Stimulated activated CD8-positive, alpha-beta memory T cell treated with anti-CD3 and anti-CD28 coated beads, Interleukin-7, amount 100 ng/mL, for 4 hours (primary cell): ENCODE results near the gene ALKBH3.

Source experiments
- DNase-seq, 2 donors: peaks; one replicate each; pipeline ENCODE4 v3.0.0-alpha.2; 2020; ENCODE audit warnings: low read depth in 2 of 2

The ALKBH3 gene

DNA sequence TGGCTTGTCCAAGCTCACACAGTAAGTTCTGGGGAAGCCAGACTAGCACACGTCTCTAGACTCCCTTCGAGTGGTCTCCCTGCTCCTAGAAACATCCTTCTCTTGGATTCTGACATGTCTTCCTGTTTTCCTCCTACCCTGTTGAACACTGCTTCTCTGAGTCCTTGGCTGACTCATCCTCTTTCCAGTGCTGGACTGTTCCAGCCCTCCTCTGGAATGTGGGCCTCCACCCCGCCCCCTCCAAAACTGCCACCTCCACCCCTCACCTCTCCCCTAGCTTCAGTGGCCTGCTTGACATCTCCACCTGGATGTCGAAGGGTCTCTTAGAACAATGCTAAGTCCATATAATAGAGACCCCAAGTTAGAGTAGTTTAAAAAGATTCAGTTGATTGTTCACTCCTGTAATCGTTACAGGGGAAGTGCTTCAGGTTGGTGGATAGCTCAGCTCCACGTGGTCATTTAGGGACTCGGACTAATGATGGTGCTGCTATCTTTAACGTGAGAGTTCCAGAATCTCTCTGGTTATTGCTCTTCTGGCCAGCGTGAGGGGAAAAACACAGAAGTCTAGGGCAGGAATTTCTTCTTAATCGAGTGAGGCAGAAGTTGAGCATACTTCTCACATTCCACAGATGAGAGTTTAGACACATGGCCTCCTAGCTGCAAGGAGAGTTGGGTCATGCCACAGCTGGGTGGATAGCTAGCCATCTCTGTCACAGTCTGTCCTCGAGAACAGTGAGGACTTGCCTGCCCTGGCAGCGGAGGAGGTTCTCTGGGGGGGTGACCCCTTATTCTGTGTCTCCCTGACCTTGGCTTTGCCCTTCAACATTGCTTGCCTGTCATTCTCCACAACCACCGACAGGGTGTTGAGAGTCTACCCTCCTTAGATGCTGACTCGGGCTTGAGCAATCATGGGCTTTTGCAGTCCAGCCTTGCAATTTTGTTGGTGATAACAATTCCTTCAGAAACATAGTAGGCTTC, 57.1 kb downstream of the ALKBH3 start:
- no peak for DNase-seq

DNA sequence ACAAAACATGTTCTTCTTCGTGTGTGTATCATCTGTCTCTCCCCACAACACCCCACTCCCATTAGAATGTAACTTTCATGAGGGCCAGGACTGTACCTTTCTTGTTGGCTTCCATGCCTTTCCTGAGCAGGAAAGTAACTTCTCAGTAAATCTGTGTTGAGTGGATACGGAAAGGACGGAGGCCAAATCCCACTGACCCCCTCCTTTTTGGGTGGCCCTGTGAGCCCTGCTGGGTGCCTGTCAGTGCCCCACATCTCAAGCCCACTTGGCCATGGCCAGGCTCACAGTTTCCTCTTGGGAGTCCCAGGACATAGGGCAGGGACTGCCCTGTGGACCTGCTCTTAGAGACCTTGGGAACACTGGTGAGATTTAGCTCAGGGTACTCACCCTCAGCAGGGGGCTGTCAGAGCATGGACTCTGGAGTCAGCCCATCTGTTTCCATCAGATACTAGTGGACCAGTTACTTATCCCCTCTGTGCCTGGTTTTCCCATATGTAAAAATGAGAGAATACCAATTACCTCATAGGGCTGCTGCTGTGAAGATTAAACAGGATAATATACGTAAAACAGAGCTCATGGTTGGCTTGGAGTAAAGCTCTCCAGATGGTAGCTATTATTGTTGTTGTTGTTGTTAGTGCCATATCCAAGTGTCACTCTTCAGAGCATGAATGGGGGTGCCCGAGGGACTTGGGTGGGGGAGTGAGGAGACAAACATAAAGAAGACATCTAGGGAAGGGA, 60.8 kb downstream of the ALKBH3 start:
- no peak for DNase-seq

DNA sequence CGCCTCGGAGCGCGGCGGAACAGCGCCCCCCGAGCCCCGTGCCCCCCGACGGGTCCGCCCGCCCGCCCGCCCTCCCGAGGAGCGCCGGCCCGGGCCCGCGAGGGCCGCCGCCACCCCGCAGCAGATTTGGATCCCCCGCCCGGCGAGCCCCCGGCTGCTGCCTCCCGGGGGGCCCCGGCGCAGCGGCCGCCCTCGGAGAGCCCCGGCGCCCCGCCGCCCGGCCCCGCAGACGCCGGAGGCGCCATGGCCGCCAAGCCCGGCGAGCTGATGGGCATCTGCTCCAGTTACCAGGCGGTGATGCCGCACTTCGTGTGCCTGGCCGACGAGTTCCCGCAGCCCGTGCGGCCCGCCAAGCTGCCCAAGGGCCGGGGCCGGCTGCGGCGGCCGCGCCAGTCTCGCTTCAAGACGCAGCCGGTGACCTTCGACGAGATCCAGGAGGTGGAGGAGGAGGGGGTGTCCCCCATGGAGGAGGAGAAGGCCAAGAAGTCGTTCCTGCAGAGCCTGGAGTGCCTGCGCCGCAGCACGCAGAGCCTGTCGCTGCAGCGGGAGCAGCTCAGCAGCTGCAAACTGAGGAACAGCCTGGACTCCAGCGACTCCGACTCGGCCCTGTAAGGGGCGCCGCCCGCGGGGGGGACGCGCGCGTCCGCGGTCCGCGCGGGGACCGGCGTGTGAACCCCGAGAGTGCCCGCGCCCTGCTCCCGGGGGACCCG, 62.2 kb downstream of the ALKBH3 start:
- DNase-seq: no peak

DNA sequence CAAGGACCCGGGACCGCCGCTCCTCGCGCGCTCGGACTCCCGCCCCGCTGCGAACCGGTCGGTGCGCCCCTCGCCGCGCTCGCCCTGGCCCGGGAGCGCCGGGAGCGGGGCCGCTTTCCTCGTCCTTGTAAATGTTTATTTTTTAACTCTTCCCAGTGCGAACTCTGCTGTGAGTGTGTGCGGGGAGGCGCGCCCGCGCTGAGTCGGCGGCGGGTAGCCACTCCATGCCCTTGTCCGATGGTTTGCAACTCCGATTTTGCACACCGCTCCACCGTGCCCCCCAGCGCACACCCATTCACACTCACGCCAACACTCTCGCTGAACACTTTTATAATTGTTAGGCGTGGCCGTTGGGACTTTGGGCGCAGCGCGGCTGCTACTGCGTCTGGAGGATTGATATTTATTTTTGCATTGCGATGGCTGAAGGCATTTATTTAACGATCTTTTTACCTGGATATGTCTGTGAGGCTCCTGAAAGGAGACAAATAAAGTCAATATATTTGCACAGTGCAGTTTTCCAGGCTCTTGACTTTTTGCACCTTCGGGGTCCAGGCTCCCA, 62.8 kb downstream of the ALKBH3 start:
- no peak for DNase-seq

DNA sequence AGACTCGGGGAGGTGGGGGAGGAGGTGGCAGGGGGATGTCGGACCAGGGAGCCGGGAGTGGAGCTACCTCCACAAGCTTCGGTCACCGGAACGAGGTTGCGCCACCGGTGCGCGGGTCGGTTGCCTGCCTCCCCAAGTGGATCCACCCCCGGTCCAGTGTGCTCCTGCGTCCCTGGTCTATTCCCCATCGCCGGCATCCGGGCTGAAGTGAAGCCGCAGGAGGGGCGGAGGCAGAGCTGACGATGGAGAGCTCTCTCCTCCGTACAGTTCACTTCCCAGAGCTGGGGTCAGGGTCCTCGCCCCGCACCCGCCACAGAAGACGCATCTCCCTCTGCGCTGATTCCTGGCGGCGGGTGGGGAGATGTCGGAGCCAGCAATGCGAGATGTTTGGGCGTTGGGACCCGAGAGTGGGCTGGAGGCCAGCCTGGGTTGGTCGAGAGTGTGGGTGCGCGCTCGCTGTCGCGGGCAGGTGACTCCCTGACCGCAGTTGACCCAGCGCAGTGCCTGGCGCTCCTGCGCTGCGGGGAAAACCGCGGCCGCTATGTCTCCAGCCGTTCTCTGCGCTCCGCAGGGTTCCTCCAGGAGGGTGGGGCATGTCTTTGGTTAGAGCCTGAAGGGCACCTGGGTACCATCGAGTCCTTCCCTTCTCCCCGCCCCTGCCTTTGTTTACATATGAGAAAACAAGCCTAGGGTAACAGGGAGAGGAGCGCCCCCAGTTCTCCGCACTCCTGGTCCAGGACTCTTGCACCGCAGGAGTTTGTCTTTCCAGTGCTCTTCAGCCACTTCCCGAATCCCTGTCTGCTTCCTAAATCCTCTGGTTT, 63.5 kb downstream of the ALKBH3 start:
- DNase-seq: no peak

DNA sequence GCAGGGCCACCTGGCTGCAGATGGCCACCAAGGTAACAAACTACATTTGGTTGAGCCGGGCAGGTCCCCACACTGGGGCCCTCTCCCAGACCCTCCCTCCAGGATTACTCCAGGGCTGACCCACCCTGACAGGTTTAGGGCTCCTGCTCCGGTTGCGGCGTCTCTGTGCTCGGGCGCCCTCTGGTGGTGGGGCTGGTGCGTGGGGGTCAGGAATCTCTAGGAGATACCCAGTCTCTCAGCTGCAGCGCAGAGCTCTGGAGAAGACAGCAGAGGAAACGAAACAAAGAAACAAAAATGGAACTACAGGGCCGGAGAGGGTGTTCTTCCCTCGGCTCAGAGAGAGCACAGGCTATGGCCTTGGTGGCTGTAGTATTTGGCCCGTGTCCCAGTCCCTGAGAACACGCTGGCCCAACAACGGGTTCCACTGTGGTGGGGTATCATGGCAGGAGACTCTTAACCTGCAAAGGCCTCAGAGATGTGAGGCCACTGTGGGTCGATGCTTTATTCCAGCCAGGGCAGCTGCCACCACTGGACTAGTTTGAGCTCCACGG, 64.2 kb downstream of the ALKBH3 start:
- peak; percentile 19 to 21 for DNase-seq

DNA sequence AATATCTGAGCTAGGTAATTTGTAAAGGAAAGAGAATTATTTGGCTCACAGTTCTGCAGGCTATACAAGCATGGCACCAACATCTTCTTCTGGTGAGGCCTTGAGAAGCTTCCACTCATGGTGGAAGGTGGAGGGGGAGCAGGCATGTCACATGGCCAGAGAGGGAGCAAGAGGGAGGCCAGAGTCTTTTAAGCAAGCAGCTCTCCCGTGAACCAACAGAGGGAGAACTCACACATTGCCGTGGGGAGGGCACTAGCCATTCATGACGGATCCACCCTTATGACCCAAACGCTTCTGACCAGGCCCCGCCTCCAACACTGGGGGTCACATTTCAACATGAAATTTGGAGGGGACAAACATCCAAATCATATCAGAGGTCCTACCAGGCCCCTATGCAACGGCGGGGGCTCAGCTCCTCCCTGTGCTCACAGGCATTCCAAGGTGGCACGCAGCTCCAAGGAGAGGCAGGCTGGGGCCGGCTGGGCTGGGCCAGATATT, 66.4 kb downstream of the ALKBH3 start:
- DNase-seq: no peak

DNA sequence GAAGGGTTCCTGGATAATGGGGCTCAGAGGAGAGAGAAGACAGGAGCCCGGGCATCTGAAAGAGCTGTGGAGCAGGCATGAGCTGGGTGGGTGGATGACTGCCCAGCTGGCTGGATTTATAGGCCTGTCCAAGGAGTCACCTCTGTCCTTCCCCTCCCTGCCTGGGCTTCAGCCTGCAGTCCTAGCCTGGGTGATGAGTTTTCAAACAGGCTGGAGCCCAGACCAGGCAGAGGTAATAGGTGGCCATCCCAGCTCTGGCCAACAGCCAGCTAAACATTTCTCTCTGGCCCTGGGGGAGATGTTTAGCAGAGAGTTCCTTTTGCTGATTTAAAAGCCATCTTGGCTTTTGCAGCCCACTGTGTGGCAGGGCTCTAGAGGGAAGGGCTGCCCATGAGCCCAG, 67.2 kb downstream of the ALKBH3 start:
- DNase-seq: no peak

DNA sequence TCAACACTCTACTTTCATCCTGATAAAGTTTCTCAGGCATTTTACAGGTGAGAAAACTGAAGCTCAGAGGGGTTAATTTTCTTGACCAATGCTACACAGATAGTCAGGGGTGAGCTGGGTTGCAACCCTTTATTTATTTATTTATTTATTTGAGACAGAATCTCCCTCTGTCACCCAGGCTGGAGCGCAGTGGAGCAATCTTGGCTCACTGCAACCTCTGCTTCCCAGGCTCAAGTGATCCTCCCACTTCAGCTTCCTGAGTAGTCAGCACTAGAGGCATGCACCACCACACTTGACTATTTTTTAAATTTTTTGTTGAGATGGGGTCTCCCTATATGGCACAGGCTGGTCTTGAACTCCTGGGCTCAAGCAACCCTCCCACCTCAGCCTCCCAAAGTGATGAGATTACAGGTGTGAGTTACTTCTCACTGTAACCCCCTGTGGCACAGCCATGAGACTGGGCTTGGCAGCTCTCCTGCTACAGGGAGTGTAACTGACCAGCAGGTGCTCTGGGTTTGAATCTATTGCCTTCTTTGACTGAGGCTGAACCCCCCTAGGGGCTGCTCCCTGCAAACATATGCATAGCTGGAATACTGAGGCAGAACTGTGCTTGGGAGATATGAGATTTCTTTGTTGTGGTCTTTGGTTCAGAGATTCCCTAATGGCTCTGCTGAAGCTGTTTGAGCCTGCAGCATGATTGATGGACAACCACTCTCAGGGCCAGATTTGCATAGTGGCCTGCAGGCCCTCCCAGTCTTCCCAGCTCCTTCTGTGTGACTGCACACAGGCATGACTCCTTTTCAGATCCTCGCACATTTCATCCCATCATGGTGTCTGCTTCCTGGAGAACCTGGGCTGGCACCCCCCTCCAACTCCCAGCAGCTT, 68.0 kb downstream of the ALKBH3 start:
- DNase-seq: no peak

DNA sequence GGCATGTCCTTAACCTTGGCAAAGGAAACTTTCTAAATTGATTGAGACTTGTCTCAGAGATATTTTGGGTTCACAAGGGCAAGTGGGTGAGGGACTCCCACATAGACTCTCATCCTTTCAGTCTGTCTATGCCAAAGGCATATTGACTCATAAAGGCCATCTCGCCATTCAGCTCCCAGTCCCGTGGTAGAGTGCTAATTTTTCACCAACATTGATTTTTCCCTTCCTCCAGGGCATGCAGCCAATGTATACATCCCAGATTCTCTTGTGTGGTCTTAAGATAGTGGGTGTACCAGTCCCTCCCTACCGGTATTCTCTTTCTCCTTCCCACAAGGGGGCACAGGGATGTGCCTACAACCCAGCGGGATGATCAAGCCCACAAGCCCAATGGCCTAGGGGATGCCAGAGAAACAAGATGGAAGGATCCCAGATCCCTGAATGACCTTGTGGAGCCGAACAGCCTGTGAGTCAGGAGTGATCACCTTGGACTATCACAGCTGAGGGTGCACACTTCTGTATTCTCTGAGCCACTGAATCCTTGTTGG, 69.8 kb downstream of the ALKBH3 start:
- no peak for DNase-seq

DNA sequence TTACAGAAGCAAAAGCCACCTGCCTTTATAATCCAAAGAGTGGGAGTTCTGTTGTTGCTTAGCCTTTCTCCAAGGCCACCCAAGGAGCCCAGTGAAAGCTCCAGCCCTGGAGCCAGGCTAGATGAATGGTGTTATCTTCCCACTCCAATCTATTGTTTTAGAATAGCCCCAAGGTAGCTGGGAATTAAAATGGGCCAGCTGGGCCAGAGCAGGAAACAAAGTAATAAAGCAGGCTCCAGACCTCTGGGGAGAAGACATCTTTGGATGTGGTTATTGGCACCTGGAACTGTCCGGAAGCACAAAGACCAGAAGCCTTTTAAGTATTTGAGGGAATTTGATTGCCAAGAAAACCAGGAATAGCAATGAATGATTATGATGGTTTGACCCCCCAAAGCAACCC, 70.6 kb downstream of the ALKBH3 start:
- DNase-seq: no peak

DNA sequence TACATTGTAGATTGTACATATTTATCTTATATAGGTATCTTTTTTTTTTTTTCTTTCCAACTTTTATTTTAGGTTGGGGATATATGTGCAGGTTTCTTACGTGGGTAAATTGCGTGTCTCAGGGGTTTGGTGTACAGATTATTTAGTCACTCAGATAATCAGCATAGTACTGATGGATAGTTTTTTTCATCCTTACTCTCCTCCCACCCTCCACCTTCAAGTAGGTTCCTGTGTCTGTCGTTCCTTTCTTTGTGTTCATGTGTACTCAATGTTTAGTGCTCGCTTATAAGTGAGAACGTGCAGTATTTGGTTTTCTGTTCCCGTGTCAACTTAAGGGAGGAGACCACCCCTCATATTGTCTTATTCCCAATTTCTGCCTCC, 71.4 kb downstream of the ALKBH3 start:
- no peak for DNase-seq

DNA sequence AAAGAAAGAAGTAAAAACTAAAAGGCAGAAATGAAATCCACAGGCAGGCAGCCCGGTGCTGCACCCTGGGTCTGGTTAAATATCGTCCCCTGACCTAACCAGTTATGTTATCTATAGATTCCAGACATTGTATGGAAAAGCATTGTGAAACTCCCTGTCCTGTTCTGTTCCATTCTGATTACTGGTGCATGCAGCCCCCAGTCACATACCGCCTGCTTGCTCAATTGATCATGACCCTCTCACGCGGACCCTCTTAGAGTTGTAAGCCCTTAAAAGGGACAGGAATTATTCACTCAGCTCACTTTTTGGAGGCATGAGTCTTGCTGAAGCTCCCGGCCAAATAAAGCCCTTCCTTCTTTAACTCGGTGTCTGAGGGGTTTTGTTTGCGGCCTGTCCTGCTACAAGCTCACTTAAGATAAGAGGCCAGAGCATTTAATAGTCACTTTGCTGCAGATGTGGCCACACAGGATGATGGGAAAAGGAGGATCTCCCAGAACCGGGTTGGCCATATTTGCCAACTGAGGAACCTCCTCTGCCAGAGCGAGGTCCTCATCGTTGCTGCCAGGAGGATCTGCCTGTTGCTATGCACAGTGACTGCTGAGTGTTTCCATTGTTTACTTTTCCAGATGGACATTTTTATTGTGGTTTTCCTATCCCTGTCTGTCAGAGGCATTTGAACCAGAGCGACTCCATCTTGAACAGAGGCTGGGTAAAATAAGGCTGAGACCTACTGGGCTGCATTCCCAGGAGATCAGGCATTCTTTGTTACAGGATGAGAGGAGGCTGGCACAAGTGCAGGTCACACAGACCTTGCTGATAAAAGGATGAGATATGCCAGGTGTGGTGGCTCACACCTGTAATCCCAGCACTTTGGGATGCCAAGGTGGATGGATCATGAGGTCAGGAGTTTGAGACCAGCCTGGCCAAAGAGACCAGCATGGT, 72.0 kb downstream of the ALKBH3 start:
- DNase-seq: no peak

DNA sequence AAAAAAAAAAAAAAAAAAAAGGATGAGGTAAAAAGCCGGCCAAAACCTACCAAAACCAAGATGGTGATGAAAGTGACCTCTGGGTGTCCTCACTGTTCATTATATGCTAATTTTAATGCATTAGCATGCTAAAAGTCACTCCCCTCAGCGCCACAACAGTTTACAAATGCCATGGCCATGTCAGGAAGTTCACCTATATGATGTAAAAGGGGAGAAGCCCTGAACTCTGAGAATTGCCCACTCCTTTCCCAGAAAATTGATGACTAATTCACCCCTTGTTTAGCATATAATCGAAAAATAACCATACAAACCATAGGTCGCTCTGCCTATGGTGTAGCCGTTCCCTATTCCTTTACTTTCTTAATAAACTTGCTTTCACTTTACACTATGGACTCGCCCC, 72.9 kb downstream of the ALKBH3 start:
- no peak for DNase-seq

DNA sequence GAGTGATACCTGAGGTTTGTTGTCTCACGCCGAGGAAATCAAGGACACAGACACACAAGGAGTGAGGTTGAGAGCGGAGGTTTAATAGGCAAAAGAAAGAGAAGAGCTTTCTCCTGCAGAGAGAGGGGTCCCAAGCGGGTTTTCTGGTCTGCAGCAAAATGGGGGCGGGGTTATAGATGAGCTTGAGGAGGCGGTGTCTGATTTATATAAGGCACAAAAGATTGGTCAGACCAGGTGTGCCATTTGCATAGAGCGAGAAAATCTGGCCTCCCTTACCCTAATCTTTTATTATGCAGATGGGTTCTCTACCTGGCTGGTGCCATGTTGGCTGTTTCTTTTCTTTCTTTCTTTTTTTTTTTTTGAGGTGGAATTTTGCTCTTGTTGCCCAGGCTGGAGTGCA, 73.6 kb downstream of the ALKBH3 start:
- no peak for DNase-seq

DNA sequence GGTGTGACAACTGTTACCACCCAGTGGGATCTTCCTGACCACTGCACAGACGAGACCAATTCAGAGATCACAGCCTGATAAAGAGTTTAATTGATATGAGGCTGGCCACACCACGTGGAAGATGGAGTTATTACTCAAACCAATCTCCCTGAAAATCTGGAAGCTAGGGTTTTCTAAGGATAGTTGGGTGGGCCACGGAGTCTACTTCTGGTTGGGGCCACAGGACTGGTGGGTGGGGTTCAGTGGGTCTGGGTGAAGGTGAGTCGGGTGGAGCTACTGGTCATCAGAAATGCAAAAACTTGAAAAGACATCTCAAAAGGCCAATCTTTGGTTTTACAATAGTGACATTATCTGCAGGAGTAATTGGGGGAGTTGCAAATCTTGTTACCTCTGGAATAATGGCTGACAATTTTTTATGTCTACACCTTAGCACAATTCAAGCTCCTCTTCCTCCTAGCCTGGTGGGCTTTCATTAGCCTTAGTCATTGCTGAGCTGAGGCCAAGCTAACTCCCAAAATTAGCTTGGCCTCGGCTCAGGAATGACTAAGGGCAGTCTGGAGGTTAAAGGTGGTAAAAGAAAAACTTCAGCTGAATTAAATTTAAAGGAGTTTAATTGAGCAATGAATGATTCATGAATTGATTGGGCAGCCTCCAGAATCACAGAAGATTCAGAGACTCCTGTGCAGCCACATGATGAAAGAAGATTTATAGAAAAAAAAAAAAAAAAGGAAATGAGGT, 74.9 kb downstream of the ALKBH3 start:
- no peak for DNase-seq

DNA sequence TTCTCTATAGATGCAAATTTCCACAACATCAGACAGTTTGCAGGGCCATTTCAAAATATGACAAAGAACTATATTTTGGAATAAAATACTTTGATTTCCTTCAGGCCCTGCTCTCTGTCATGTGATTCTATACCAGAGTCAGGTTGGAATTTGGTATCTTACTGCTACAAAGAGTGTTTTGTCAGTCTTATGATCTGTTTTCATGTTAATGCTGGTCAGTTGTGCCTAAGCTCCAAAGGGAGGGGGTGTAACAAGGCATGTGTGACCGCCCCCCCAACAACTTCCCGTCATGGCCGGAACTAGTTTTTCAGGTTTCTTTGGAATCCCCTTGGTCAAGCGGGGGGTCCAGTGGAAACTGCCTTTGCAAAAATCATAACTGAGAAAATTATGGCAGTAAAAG, 76.9 kb downstream of the ALKBH3 start:
- DNase-seq: no peak
